GM23338 (cell line): ENCODE data around the gene AGAP9. TPM values are rescaled to one million over a fixed set of nuclear protein-coding genes. Genes with fewer than 3 reads are reported as not detected.
A peak's percentile ranks its signal among the peaks of the same experiment; 100 is the strongest.
"Not testable (repeated sequence)": the region's sequence is repeated elsewhere in the genome, so short reads cannot be mapped to it uniquely, and the experiment has no call there.

Source experiments
- ATAC-seq: fragments of 200-7000 bp; cut with Tn5 transposase; 3 replicates; pipeline ENCODE4 v1.9.1; 2020
- DNase-seq: peaks from one replicate; pipeline ENCODE4 v3.0.0-alpha.2; 2015; ENCODE audit warnings: low spot score
- H2AFZ ChIP-seq: fragments of 200-600 bp; sonication (generic); 2 replicates; pipeline ENCODE4 v1.8.0; 2016; ENCODE audit warnings: antibody characterized with exemption, mild to moderate bottlenecking, moderate library complexity
- H3F3A ChIP-seq: fragments of 200-600 bp; sonication (generic); replicated peaks from 2 replicates; pipeline ENCODE4 v1.8.0; 2017; ENCODE audit warnings: antibody characterized with exemption, mixed run types, low read depth
- H3K27ac ChIP-seq: fragments of 200-600 bp; sonication (generic); 2 replicates; pipeline ENCODE4 v1.6.1; 2016; ENCODE audit warnings: low read depth
- H3K27me3 ChIP-seq: fragments of 200-600 bp; sonication (generic); 2 replicates; pipeline ENCODE4 v1.8.0; 2016; ENCODE audit warnings: mild to moderate bottlenecking, mixed run types, moderate library complexity; ENCODE audit not compliant: insufficient read depth
- H3K36me3 ChIP-seq: fragments of 200-600 bp; sonication (generic); 2 replicates; pipeline ENCODE4 v1.8.0; 2016; ENCODE audit warnings: mild to moderate bottlenecking; ENCODE audit not compliant: insufficient read depth
- H3K4me1 ChIP-seq: fragments of 200-600 bp; sonication (generic); 2 replicates; pipeline ENCODE4 v1.8.0; 2016; ENCODE audit warnings: mild to moderate bottlenecking, moderate library complexity; ENCODE audit not compliant: insufficient read depth
- H3K4me2 ChIP-seq: fragments of 200-600 bp; sonication (generic); 2 replicates; pipeline ENCODE4 v1.7.1; 2017; ENCODE audit warnings: mixed run types
- H3K4me3 ChIP-seq: fragments of 200-600 bp; sonication (generic); 2 replicates; pipeline ENCODE4 v1.6.1; 2016; ENCODE audit warnings: mixed run types
- H3K79me2 ChIP-seq: fragments of 200-600 bp; sonication (generic); replicated peaks from 2 replicates; pipeline ENCODE4 v1.8.0; 2017; ENCODE audit warnings: mild to moderate bottlenecking; ENCODE audit not compliant: insufficient read depth
- H3K9me2 ChIP-seq: fragments of 200-600 bp; sonication (generic); 2 replicates; pipeline ENCODE4 v1.8.0; 2017; ENCODE audit not compliant: insufficient read depth
- H4K20me1 ChIP-seq: fragments of 200-600 bp; sonication (generic); replicated peaks from 2 replicates; pipeline ENCODE4 v1.8.0; 2017; ENCODE audit warnings: mild to moderate bottlenecking; ENCODE audit not compliant: insufficient read depth
- H3K27ac Mint-ChIP-seq: 2 replicates; pipeline ENCODE4 v1.8.0; 2020; ENCODE audit warnings: inconsistent platforms, mild to moderate bottlenecking, moderate library complexity, mixed read lengths
- H3K27me3 Mint-ChIP-seq: 3 replicates; pipeline ENCODE4 v1.8.0; 2022; ENCODE audit warnings: low read depth, mild to moderate bottlenecking, moderate library complexity, mixed read lengths, inconsistent platforms; ENCODE audit not compliant: insufficient read depth, poor library complexity
- H3K36me3 Mint-ChIP-seq: 3 replicates; pipeline ENCODE4 v1.8.0; 2021; ENCODE audit warnings: low read depth, mild to moderate bottlenecking, inconsistent platforms, moderate library complexity, mixed read lengths
- H3K4me1 Mint-ChIP-seq: 3 replicates; pipeline ENCODE4 v1.8.0; 2020; ENCODE audit warnings: mild to moderate bottlenecking, inconsistent platforms, mixed read lengths
- H3K4me3 Mint-ChIP-seq: 3 replicates; pipeline ENCODE4 v1.8.0; 2021; ENCODE audit warnings: moderate library complexity, mild to moderate bottlenecking, inconsistent platforms, mixed read lengths
- H3K9me3 Mint-ChIP-seq: 3 replicates; pipeline ENCODE4 v1.8.0; 2020; ENCODE audit warnings: moderate library complexity, mild to moderate bottlenecking, inconsistent platforms, mixed read lengths
- polyA plus RNA-seq: library from polyadenylated mRNA; unstranded; fragments of >200 nt; fragmentation: Nextera tagmentation; extraction: Ambion mirVana; gene quantifications from 2 replicates; pipeline ENCODE4 v1.2.1, GENCODE V29; 2016
- total RNA-seq: library from RNA; depleted of rRNA; stranded (reverse); fragments of >200 nt; shearing (Covaris generic); gene quantifications from 2 replicates; pipeline ENCODE4 v1.2.3, GENCODE V29; 2014

AGAP9 gene
- total and polyA plus RNA-seq, 2 experiments from 2014 or later = 6.9 to 7.2 TPM

DNA sequence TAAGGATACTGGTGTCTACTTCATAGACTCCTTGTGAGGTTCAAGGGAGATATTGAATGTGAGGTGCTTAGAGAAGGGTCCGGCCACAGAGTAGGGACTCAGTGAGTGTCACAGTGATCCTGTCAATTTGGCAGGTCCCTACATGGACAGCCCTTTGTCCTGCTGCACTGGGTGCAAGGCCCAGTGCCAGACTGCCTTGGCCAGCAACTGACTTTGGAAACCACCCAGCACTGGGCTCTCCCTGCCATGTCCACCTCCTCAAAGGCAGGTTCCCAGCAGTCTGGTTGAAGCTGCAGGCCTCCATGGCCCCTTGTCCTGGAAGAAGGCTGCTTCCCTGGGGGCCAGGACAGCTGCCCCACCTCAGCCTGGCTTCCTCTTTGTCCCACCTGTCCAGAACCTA lies 41.1 kb downstream of the AGAP9 start:
- H3K27me3 ChIP-seq, H4K20me1 ChIP-seq, H3K79me2 ChIP-seq, ATAC-seq, H2AFZ ChIP-seq, DNase-seq, H3K4me2 ChIP-seq, H3F3A ChIP-seq, H3K36me3 ChIP-seq, H3K36me3 Mint-ChIP-seq, H3K9me3 Mint-ChIP-seq, H3K27ac Mint-ChIP-seq, H3K4me1 ChIP-seq, H3K4me1 Mint-ChIP-seq, H3K9me2 ChIP-seq, H3K4me3 Mint-ChIP-seq, H3K27me3 Mint-ChIP-seq, H3K4me3 ChIP-seq, H3K27ac ChIP-seq: not testable (repeated sequence)

DNA sequence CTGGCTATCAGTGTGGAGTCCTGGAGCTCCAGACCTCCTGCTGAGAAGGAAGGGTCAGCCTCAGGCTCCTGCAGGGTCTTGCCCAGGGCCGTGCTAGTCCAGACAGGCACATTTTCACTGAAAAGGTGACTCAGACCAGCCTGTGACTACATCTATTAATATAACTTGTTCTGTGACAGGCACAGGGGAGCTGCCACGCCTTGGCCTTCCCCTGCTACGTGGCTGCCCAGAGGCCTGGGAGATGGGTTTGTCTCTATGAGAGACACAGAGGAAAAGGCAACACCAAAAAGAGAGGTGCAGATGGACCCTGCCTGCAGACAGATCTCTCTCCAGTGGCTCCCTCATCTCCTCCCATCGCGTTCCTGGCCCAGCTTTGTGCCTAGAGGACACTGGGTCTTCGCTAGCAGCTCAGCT lies 41.7 kb downstream of the AGAP9 start:
- H3K4me3 ChIP-seq, H3K4me1 Mint-ChIP-seq, H3K36me3 Mint-ChIP-seq, H3K4me1 ChIP-seq, H3K27me3 ChIP-seq, H2AFZ ChIP-seq, ATAC-seq, H3K4me2 ChIP-seq, H3K27me3 Mint-ChIP-seq, DNase-seq, H3K27ac Mint-ChIP-seq, H3K36me3 ChIP-seq, H4K20me1 ChIP-seq, H3K9me2 ChIP-seq, H3F3A ChIP-seq, H3K4me3 Mint-ChIP-seq, H3K79me2 ChIP-seq, H3K9me3 Mint-ChIP-seq, H3K27ac ChIP-seq: not testable (repeated sequence)

DNA sequence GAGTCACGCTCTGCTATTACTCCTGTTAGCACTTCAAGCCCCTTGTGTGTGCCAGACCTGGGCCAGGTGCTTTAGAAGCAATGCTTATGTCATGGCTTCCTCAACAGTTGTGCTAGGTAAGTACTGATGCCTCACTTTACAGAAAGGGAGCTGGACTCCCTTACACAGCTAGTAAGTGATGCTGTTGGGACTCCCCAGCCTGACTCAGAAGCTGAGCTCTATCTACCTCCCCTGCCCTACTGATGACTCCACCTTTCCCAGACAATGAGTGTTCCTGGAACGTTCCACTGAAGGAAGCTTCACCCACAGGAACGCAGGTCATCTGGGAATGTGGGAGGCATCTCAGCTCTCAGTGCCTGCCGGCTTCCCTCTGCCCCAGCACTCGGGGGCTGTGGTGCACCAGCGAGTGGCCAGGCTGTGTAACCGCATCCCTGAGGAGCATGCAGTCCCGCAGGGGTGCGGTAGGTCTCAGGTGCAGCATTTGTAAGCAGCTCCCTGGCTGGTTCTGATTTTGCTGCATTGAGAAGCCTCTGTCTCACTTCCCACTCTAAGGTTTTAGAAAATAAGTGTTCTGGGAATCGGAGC lies 42.2 kb downstream of the AGAP9 start:
- not testable (repeated sequence) for H4K20me1 ChIP-seq, H3K9me2 ChIP-seq, H3K27me3 Mint-ChIP-seq, H3K4me1 Mint-ChIP-seq, H3K4me3 Mint-ChIP-seq, H3K4me1 ChIP-seq, H3K27ac Mint-ChIP-seq, H3K27me3 ChIP-seq, H3K27ac ChIP-seq, H3F3A ChIP-seq, H3K36me3 Mint-ChIP-seq, H3K9me3 Mint-ChIP-seq, H3K4me2 ChIP-seq, H2AFZ ChIP-seq, H3K36me3 ChIP-seq, H3K79me2 ChIP-seq, H3K4me3 ChIP-seq
- DNase-seq (peak; percentile 3), ATAC-seq (peak; percentile 87)

DNA sequence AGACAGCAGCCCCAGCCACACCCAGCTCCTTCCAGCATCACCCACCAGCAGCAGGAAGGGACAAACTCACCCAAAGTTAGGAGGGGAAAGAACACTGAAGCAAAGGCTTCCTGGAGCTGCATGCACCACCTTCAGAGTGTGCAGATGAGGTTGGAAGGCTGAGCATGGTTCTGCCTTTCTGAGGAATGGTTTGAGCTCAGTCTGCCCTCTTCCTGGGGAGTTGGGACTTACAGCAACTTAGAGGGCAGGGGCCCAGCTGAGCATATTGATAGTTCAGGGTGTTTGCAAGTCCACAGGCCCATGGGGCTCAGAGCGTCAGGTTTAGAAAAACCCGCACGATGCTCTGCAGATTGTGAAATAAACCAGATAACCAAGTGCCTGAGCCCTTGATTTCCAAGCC lies 43.3 kb downstream of the AGAP9 start:
- not testable (repeated sequence) for H3K36me3 Mint-ChIP-seq, DNase-seq, H3K4me3 Mint-ChIP-seq, H3F3A ChIP-seq, H3K9me2 ChIP-seq, H3K4me1 ChIP-seq, H3K27ac Mint-ChIP-seq, H2AFZ ChIP-seq, H3K27me3 ChIP-seq, H3K27ac ChIP-seq, H3K4me2 ChIP-seq, H3K36me3 ChIP-seq, H3K27me3 Mint-ChIP-seq, H4K20me1 ChIP-seq, H3K79me2 ChIP-seq, H3K9me3 Mint-ChIP-seq, H3K4me3 ChIP-seq, H3K4me1 Mint-ChIP-seq
- ATAC-seq = peak; percentile 32

DNA sequence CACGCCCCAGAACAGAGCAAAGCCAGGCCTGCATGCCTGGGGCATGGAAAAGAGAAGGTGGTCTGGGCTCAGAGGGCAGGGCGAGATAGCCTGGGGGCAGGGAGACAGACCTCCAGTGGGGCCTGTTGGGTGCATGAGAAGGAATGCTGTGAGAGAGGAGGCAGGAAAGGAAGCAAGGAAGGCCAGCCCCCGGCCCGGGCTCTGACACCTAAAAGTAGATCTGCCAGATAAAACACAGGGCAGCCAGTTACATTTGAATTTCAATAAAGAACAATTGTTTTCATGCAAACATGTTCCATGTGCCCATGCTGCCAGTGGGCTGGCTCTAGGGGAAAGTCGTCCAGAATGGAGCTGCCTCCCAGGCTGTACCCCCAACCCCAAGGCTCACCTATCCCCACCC lies 45.3 kb downstream of the AGAP9 start:
- not testable (repeated sequence) for H3K27ac Mint-ChIP-seq, H3K27ac ChIP-seq, H3K4me1 Mint-ChIP-seq, H3K4me3 Mint-ChIP-seq, H3K79me2 ChIP-seq, H3K27me3 Mint-ChIP-seq, H3K36me3 ChIP-seq, H3K9me3 Mint-ChIP-seq, H3K27me3 ChIP-seq, H3K4me1 ChIP-seq, H3F3A ChIP-seq, H3K36me3 Mint-ChIP-seq, H3K9me2 ChIP-seq, H3K4me3 ChIP-seq, H4K20me1 ChIP-seq, H3K4me2 ChIP-seq, H2AFZ ChIP-seq, DNase-seq
- peak; percentile 45 for ATAC-seq

DNA sequence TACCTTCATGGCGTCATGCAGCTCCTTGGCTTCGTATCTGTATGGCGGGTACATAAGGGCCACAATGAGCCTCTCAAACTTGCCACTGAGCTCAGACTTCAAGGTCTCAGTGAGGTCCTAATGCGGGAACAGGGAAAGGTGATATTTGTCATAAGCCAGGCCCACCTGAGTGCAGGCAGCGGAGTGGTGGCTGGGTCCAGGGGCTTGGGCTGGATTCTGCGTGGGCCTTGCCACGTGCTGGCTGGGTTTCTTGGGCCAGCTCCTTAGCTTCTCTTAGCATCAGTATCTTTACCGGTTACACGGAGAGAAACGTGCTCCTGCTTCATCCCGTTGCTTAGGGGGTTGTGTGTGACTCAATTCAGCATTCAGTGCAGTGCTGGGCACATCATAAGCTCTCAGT lies 46.4 kb downstream of the AGAP9 start:
- H3K9me3 Mint-ChIP-seq, H3K4me1 ChIP-seq, H3K36me3 Mint-ChIP-seq, H4K20me1 ChIP-seq, H2AFZ ChIP-seq, H3K9me2 ChIP-seq, H3F3A ChIP-seq, H3K79me2 ChIP-seq, DNase-seq, H3K4me3 ChIP-seq, H3K27me3 ChIP-seq, H3K4me1 Mint-ChIP-seq, H3K27ac Mint-ChIP-seq, H3K27me3 Mint-ChIP-seq, H3K4me2 ChIP-seq, H3K4me3 Mint-ChIP-seq, H3K36me3 ChIP-seq, ATAC-seq, H3K27ac ChIP-seq: not testable (repeated sequence)

DNA sequence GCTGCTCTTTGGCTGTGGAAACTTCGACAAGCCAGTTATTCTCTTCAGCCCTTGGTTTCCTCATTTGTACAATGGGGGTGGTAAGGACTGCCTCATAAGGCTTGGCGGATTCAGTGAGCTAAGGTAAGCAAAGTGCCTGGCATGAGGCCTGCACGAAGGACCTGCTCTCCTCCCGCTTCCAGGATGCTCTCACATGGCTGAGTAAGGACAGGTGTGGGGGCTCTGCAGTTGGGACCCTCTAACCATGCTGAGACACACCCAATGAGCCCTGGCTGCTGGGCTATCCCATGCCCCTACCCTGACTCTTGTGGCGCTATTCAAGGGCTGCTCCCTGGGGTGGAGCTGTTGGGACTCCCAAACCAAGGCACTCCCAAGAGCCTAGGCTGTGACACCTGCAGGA lies 48.3 kb downstream of the AGAP9 start:
- not testable (repeated sequence) for H3K4me2 ChIP-seq, H3K36me3 ChIP-seq, H3K27me3 ChIP-seq, H4K20me1 ChIP-seq, H3K9me3 Mint-ChIP-seq, DNase-seq, H3K4me3 Mint-ChIP-seq, H3K4me1 ChIP-seq, H3K27ac Mint-ChIP-seq, H3K4me1 Mint-ChIP-seq, H3F3A ChIP-seq, H3K36me3 Mint-ChIP-seq, H3K27me3 Mint-ChIP-seq, H2AFZ ChIP-seq, H3K79me2 ChIP-seq, ATAC-seq, H3K4me3 ChIP-seq, H3K27ac ChIP-seq, H3K9me2 ChIP-seq
